Posterior cingulate gyrus (tissue), 11 donors: ENCODE results near the gene MYO10.
"Not testable (repeated sequence)": the region's sequence is repeated elsewhere in the genome, so short reads cannot be mapped to it uniquely, and the experiment has no call there.

Experiments
- DNase-seq, 10 donors: peaks; one replicate each; pipeline versions ENCODE4 v3.0.0 to v3.0.0-alpha.2; 2020 to 2021; ENCODE audit warnings: mixed read lengths in 3 of 10
- intact Hi-C: fragments of 100-400 bp; cut with DNase I; formaldehyde crosslinking; loops from one replicate; pipeline ENCODE4 v1.15.1; 2023

Gene MYO10

GRCh38 chr5:16936150-16936988 lies at the start of gene MYO10:
Gene MYO10, minus strand, starts transcription at chr5:16936288. Its CDS starts 480 bp downstream, at chr5:16935808.
- intact Hi-C loops = loop anchor here (10.0 kb wide), 1 partner anchor 198 kb away; no protein-coding TSS in a partner anchor
- peak in 9 of 10 donors; percentile 16 to 89 (median 50) for DNase-seq

- DNase-seq, intact Hi-C loops: not testable (repeated sequence)
Observed at GRCh38 chr5:16985304-16985703, 49.2 kb upstream of the MYO10 start.

- no peak for DNase-seq
- intact Hi-C loops = no loop called here
Observed at GRCh38 chr5:16983972-16984371, 47.9 kb upstream of the MYO10 start.

DNA sequence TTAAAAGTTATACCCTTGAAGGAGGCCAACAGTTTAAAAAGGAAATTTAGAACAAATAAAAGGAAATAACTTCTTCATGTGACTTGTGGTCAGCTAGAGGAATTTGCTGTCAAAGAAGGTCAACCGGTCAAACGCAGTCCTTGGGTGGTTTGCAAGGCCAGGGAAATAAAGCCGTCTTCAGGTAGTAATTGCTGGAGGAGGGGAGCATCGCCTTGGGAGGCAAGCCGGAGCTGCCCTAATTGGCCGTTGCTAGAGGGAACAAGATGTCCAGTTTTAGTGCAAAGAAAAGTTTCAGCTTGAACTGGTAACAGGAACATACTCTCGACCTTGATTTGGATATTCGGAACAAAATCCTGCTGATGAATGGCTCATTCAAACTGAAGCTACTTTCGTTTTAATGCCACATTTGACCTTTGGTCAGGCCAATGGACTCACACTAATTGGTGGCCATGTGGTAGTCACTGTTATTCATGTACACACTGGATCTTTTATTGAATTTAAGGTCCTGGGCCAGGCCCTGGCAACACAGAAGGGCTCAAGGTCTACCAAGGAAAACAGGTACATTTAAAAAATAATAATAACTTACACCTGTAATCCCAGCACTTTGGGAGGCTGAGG lies 47.0 kb upstream of the MYO10 start:
- no peak for DNase-seq
- intact Hi-C loops = no loop called here

- no peak for DNase-seq
- intact Hi-C loops = no loop called here
Observed at GRCh38 chr5:16981700-16982099, 45.6 kb upstream of the MYO10 start.

GRCh38 chr5:16980983-16981382 lies 44.9 kb upstream of the MYO10 start:
- intact Hi-C loops = no loop called here
- DNase-seq = no peak

DNA sequence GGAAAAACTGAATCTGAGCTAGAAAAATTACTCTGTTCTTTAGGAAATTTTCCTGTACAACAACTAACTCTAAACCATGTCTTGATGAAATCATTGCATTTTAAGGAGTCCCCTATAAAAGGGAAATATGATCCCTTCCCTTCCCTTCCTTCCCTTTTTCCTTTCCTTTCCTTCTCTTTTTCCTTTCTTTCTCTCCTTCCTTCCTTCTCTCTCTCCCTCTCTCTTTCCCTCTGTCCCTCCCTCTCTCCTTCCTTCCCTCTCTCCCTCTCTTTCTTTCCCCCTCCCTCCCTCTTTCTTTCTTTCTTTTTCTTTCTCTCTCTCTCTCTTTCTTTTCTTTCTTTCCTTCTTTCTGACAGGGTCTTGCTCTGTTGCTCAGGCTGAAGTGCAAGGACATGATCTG lies 42.2 kb upstream of the MYO10 start:
- DNase-seq = no peak
- intact Hi-C loops = no loop called here

- intact Hi-C loops = no loop called here
Observed at GRCh38 chr5:16976625-16977008, 40.5 kb upstream of the MYO10 start.

DNA sequence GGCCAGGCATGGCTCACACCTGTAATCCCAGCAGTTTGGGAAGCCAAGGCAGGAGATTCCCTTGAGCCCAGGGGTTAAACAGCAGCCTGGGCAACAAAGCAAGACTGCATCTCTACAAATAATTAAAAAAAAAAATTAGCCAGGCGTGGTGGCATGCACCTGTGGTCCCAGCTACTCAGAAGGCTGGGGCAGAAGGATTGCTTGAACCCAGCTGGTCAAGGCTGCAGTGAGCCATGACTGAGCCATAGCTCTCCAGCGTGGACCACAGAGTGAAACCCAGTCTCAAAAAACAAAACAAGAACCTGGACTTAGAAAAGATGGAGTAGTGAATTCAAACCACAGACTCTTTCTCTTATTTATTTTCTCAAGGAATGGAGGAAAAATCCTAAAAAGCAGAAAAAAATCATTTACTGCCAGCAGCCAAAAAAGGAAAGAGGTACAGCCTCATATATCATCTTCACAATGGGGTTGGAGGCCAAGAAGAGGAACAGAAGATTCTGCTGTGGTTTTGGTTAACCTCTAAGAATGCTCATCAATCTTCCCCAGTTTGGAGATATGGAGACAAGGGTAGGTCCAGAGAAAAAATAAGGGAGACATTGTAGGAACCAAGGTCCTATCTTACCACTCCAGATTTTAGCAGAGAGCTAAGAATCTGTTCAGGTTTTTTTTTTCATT lies 40.0 kb upstream of the MYO10 start:
- intact Hi-C loops = no loop called here

More at GRCh38 chr5:16976625-16977008, 40.5 kb upstream of the MYO10 start:
- no peak for DNase-seq

DNA sequence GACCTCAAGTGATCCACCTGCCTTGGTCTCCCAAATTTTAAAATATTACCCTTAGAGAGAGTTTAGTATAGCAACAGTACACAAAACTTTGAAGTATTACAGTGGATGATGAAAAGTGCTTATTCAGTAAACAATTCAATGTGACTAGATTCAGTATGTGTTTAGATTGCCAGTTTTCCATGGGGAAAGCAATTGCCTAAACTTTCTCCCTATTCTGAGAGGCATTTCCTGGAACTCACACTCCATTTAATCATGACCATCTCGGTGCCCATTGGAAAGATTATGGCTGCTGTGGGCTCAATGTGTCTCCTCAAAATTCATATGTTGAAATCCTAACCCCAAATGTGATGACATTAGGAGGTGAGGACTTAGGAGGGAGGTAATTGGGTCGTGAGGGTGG lies 38.9 kb upstream of the MYO10 start:
- intact Hi-C loops = no loop called here
- DNase-seq = no peak

More for the DNA sequence above, 40.0 kb upstream of the MYO10 start:
- DNase-seq = no peak

DNA sequence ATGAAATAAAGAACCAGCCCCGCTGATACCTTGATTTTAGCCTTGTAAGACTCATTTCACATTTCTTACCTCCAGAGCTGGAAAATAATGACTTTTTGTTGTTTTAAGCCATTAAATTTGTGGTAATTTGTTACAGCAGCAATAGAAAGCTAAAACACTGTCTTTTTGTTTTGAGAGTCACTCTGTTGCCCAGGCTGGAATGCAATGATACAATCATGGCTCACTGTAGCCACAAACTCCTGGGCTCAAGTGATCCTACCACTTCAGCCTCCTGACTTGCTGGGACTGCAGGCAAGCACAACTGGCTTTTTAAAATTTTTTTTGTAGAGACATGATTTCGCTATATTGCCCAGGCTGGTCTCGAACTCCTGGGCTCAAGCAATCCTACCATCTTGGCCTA lies 34.7 kb upstream of the MYO10 start:
- intact Hi-C loops = no loop called here
- DNase-seq = no peak

- DNase-seq = no peak
Observed at GRCh38 chr5:16970260-16970659, 34.2 kb upstream of the MYO10 start.

GRCh38 chr5:16965581-16965980 lies 29.5 kb upstream of the MYO10 start:
- intact Hi-C loops = no loop called here
- DNase-seq = no peak

More at GRCh38 chr5:16970260-16970659, 34.2 kb upstream of the MYO10 start:
- intact Hi-C loops = no loop called here

DNA sequence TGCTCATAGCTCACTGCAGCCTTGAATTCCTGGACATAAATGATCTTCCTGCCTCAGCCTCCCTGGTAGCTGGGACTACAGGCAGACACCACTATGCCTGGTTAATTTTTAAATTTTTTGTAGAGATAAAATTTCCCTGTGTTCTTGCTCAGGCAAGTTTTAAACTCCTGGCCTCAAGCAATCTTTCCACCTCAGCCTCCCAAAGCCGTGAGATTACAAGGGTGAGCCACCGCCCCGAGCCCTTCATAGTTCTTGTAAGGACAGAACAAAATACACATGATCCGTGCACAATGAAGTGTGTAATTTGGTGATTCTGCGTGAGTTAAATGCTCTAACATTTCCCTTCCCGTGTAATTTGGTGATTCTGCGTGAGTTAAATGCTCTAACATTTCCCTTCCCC lies 27.7 kb upstream of the MYO10 start:
- intact Hi-C loops = no loop called here
- no peak for DNase-seq

DNA sequence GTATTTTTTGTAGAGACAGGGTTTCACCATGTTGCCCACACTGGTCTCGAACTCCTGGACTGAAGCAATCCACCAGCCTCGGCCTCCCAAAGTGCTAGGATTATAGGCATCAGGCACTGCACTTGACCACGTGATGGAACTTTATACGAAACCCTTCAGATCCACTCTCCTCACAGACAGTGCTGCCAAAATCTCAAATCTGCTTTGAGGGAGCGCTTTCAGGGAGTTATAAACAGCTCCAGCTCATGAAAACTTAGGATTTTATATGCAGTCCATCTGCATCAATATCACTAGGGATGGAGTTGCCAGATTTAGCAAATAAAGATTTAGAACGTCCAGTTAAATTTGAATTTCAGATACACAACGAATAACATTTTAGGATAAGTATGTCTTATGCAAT lies 25.0 kb upstream of the MYO10 start:
- intact Hi-C loops = no loop called here
- no peak for DNase-seq

DNA sequence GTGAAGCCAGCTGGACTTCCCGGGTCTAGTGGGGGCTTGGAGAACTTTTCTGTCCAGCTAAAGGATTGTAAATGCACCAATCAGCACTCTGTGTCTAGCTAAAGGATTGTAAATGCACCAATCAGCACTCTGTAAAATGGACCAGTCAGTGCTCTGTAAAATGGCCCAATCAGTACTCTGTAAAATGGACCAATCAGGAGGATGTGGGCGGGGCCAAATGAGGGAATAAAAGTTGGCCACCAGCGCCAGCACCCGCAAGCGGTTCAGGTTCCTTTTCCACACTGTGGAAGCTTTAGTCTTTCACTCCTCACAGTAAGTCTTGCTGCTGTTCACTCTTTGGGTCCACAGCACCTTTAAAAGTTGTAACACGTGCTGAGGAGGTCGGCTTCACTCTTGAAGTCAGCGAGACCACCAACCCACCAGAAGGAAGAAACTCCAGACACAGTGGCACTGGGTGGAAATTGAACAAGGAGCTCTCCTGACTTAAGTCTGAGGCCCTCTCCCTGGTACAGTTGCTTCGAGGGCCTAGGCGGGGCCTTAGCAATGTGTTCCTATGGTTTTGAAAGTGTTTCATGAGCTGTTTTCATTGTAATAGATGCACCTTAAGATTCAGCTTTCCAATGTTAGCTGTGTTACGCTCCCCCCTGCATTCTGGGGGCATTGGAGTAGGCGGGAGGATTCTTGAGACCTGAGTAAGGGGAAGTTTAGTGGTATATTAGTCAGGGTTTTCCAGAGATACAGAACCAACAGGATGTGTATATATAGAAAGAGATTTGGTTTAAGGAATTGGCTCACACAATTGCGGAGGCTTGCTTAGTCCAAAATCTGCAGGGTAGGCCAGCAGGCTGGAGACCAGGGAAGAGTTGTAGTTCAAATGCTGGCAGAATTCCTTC lies 21.5 kb upstream of the MYO10 start:
- intact Hi-C loops = no loop called here
- DNase-seq = no peak

DNA sequence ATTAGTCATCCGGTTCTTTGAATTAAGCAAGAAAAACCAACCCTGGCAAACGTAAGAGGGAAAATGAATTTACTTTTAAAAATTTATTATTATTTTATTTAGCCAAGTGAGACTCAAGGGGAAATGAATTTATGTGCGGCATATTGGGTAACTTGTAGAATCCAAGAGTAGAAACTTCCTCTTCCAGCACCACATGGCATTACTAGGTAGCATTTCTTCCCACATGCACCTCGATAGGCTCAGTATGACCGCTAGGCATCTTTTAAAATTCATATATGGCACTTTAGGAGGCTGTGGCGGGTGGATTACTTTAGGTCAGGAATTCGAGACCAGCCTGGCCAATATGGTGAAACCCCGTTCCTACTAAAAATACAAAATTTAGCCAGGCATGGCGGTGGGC lies 17.6 kb upstream of the MYO10 start:
- intact Hi-C loops = no loop called here
- DNase-seq = no peak

- intact Hi-C loops = no loop called here
- no peak for DNase-seq
Observed at GRCh38 chr5:16952968-16953671, 17.0 kb upstream of the MYO10 start.

GRCh38 chr5:16946725-16947124 lies 10.6 kb upstream of the MYO10 start:
- intact Hi-C loops = no loop called here
- DNase-seq = no peak
